ENCODE measurements around the gene TSTD2. TPM values are rescaled to one million over a fixed set of nuclear protein-coding genes. Genes with fewer than 3 reads are reported as not detected.

Gene TSTD2
- polyA plus RNA-seq, 1 experiment: 17.3 TPM

GRCh38 chr9:97556721-97557605 is 76.2 kb downstream of the TSTD2 start:
- TF ChIP-seq CTCF (IDR thresholded peaks at IDR 0.05; ENCODE audit: low read depth, low read length): no peak
- ChIA-PET POLR2A (no interaction called here), CTCF (interaction anchor here (1.4 kb wide), 1 partner anchor 58 kb away, joined by 5 read pairs; no protein-coding TSS in a partner anchor)
- H3K27me3 ChIP-seq (ENCODE audit: control insufficient read depth, insufficient read depth, low read length): peaks cover 15% of the 10 kb centered on the region
- H3K27ac ChIP-seq (ENCODE audit: low read depth, low read length): no peak overlapping the region
- no peak overlapping the region for H3K4me3 ChIP-seq (ENCODE audit: low read depth, low read length)
- H3K9me3 ChIP-seq (ENCODE audit: control insufficient read depth, insufficient read depth, low read length): no peaks in the 10 kb centered on the region
- no peak for DNase-seq (ENCODE audit: low read depth, low spot score)

GRCh38 chr9:97556036-97556720 is 77.0 kb downstream of the TSTD2 start:
- DNase-seq (ENCODE audit: low read depth, low spot score): no peak
- ChIA-PET POLR2A (no interaction called here), CTCF (no interaction called here)
- peaks cover 11% of the 10 kb centered on the region for H3K27me3 ChIP-seq (ENCODE audit: control insufficient read depth, insufficient read depth, low read length)
- no peak overlapping the region for H3K4me3 ChIP-seq (ENCODE audit: low read depth, low read length)
- TF ChIP-seq CTCF (IDR thresholded peaks at IDR 0.05; ENCODE audit: low read depth, low read length): no peak
- H3K9me3 ChIP-seq (ENCODE audit: control insufficient read depth, insufficient read depth, low read length): no peaks in the 10 kb centered on the region
- no peak overlapping the region for H3K27ac ChIP-seq (ENCODE audit: low read depth, low read length)

GRCh38 chr9:97555164-97555563 is 78.0 kb downstream of the TSTD2 start:
- Histone ChIP-seq H3K9me3 (ENCODE audit: control insufficient read depth, insufficient read depth, low read length) (no peaks in the 10 kb centered on the region), H3K4me3 (ENCODE audit: low read depth, low read length) (no peak overlapping the region), H3K27me3 (ENCODE audit: control insufficient read depth, insufficient read depth, low read length) (peaks cover 9% of the 10 kb centered on the region), H3K27ac (ENCODE audit: low read depth, low read length) (no peak overlapping the region)
- no peak for TF ChIP-seq CTCF (IDR thresholded peaks at IDR 0.05; ENCODE audit: low read depth, low read length)
- DNase-seq (ENCODE audit: low read depth, low spot score): no peak
- ChIA-PET POLR2A (no interaction called here), CTCF (no interaction called here)

DNA sequence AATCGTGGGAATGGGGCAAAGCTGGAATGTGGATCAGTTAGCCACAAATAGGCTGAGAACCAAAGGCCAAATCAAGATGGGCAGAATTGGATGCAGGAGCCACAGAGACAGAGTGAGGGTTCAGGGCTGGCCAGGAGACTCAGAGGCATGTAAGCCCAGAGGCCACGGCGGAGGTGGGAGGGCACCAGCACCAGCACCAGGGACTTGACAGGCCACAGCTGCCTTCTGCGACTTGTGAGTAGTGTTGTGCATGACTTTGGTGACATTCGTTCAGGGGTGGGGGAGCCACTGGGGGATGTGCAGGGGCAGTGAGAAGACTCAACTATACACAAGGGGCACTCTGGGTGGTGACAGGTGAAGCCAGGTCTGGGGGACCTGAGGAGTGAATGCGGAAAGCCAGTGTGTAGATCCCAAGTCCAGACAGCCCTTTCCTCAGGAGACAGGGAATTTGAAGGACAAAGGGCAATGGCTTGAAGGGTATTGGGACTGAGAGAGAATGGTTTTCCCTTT is 78.5 kb downstream of the TSTD2 start:
- DNase-seq (ENCODE audit: low read depth, low spot score): no peak
- CTCF ChIA-PET: no interaction called here
- no peaks in the 10 kb centered on the region for H3K9me3 ChIP-seq (ENCODE audit: control insufficient read depth, insufficient read depth, low read length)
- no peak overlapping the region for H3K4me3 ChIP-seq (ENCODE audit: low read depth, low read length)
- POLR2A ChIA-PET: no interaction called here
- no peak overlapping the region for H3K27ac ChIP-seq (ENCODE audit: low read depth, low read length)
- TF ChIP-seq CTCF (IDR thresholded peaks at IDR 0.05; ENCODE audit: low read depth, low read length): no peak
- H3K27me3 ChIP-seq (ENCODE audit: control insufficient read depth, insufficient read depth, low read length): peaks cover 9% of the 10 kb centered on the region

DNA sequence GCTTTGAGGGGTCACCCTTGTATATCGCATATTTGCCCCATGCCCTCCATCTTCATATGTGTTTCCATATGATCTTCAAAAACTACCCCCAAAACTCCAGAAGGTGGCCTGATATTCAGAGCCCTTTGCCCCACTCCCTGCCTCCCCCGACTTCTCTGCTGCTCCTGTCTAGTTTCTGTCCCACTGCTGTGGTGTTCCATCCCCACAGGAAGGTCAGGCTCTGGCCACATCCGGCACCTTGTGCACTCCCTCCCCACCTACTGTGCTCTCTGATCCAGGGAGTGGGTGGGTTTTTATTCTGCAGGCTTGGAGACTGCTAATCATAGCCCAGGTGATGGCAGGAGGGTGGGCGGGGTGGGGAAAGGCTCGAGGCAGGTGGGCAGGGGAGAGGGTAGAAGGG is 79.3 kb downstream of the TSTD2 start:
- ChIA-PET POLR2A (no interaction called here), CTCF (no interaction called here)
- TF ChIP-seq CTCF (IDR thresholded peaks at IDR 0.05; ENCODE audit: low read depth, low read length): no peak

More for the DNA sequence above, 79.3 kb downstream of the TSTD2 start:
- Histone ChIP-seq H3K27me3 (ENCODE audit: control insufficient read depth, insufficient read depth, low read length) (peaks cover 9% of the 10 kb centered on the region), H3K9me3 (ENCODE audit: control insufficient read depth, insufficient read depth, low read length) (no peaks in the 10 kb centered on the region), H3K4me3 (ENCODE audit: low read depth, low read length) (no peak overlapping the region), H3K27ac (ENCODE audit: low read depth, low read length) (no peak overlapping the region)
- DNase-seq (ENCODE audit: low read depth, low spot score): no peak

Data from AG04450 (cell line).